HG03039 (cell line): ENCODE data around the gene RNF166.

Experiments used
- ATAC-seq: cut with Tn5 transposase; IDR thresholded peaks from one replicate; pipeline ENCODE4 v1.9.1; 2021; ENCODE audit warnings: mild to moderate bottlenecking, moderate library complexity; ENCODE audit not compliant: unreplicated experiment

Gene RNF166

GRCh38 chr16:88695218-88695617 lies 11.0 kb downstream of the RNF166 start:
- no peak for ATAC-seq

DNA sequence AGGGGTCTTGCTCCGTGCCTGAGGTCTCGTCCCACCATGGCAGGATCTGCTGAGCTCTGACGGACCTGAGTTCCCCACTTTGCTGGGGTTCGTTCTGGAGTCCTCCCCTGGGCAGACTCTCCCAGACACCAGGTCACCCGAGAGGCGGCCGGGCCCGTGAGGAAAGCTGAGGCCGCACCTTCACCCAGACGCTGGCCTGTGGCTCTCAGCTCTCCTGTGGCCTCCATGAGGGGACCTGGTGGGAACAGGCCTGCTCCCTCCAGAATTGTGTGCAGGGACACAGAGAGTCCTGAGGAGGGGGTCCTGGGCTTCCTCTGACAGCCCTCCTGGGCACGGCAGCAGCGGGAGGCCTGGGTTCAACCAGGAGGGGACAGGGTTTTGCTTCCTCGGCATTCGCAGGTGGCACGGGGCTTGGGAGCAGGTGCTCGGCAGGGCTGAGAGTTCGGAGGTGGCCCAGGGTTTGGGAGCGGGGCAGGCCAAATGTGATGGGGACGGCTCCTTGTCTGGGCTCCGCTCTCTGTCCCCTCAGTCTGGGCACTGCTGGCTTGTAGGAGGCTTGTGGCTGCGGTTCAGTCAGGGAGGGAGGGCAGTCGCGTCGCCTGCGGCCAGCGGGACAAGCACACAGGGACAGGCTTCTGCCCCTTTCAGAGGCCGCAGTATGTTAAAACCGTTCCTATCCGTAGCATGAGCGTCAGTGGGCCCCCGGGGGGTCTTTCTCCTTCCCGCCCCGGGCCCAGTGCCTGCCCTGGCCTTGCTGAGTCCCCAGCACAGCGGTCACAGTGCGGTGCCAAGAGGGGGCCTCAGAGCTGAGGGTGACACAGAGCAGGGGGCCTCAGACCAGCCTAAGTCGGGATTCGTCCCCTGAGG lies 11.8 kb downstream of the RNF166 start:
- no peak for ATAC-seq

DNA sequence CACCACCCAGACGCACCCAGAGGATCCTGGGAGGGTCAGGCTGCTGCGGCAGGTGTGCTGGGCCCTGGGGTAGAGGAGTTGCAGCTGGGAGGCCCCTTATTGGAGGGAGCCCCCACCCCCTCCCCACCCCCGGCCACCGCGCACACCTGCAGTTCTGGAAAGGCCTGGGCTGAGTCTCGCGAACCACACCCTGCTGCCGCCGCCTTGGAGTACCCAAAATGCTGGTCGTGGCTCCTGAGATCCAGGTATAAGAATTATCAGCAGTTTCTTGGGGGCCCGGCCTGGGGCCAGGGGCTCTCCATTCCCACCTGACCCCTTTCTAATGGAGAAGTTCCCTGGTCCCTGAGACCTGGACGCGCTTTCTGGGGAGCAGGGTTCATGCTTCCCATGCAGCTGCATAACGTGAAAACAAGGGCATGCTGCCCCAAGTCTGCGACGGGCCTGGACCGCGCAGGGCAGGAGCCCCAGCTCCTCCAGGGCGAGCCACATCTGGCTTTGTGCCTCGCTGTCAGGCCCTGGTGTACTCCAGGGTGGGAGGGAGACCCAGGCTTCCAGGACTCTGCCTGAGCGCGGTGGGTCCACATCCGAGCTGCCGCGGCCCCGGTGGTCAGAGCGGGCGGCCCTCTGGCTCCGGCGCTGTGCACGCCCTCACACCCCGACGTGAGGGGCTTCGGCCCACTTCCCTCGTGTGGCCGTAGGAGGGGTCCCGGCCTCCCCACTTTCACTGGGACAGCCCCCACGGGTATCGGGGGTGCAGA lies 12.6 kb downstream of the RNF166 start:
- no peak for ATAC-seq

- ATAC-seq, result no peak
Measured at GRCh38 chr16:88692861-88693260, 13.3 kb downstream of the RNF166 start.

- ATAC-seq, result no peak
Measured at GRCh38 chr16:88691924-88692560, 14.2 kb downstream of the RNF166 start.

DNA sequence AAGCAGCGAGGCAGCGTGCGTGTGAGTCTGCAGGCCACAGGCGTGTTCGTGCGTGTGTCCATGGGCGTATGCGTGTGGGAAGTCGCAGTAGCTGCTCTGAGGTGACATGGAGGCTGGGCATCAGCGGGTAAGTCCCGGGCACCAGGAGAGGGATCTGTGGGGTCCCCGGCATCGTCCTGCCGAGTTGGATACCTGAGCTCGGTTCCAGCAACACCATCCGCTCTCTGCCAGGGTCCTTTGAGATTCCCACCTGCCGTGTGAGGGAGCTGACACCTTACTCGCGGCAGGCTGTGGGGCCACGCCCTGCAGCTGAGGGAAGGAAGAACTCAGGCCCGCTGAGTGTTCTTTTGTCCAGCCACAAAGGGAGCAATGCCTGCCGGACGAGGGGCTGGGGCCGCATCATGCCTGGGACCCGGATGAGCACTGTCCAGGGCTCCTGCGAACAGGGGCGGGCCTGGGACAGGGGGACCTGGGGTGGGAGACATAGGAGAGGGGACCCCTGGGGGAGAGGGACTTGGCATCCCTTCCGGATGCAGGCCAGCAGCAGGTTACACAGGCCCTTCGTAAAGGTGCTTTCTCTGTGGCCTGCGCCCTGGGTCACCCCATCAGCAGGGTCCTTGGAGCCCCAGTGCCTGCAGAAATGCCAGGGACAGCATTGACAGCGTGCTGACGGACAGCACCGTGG lies 14.9 kb downstream of the RNF166 start:
- no peak for ATAC-seq

DNA sequence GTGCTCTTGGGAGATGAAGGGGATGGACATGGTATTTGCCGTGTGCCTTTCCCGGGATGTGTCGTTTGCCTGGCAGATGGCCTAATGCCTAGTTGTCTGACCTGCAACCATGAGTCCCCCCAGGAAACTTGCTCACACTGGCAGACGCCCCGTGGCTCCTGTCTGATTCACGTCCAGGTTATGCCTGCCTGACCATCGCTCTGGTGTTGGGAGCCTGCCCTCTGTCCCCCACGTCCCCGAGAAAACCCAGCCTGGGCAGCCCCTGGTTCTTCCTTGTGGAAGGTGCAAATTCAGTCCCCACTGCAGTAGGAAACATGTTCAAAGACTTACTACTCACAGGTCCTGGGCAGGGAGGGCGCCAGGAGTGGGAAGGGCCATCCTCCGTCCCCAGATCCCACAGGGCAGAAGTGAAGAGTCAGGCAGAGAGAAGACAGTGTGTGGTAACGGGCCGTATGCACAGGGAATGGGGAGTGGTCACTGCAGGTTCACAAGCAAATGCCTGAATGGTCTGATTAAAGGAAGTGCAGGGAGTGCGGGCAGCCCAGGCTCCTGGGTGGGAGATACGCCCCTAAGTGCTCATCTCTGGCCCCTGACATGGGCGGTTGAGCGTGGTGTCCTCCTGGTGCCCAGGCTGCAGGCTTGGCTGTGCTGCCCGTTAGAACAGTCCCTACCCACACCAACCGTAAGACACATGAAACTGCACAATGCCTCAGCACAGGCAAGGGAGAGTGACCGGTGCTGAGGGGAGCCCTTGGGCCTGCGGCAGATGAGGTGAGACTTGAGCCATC lies 15.7 kb downstream of the RNF166 start:
- ATAC-seq, result no peak

DNA sequence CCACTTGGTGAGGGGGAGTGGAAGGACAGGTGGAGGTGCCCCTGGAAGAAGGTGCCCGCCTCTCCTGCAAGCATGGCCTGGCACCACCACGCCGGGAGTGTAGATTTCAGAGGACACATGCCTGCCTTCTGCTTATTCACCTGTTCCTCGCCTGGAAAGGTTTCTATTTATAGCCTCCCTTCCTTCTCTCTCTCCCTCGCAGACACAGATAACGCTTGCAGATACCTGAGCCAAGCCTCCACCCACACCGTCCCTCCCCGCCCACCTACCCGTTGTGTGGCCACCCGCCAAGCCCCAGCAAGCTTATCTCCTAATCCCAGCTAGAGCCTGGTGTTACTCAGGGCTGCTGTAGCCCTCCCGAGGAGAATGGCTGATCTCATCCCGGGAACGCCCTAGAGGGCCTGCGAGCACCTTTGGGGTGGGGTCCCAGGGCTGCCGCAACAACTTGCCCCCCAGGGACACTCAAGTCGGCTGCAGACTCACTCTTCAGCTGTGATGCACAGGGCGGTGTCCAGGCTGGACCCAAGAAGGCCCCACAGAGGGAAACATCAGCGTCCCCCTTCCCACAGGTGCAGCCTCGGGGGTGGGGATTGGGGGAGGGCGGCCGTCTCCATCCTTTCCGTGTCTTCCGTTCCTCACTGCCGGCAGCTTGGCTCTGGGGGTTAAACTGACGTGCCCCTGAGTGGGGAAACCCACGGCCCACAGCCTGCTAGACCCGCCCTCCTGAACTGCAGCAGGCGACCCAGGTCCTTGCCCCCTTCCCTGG lies 18.0 kb downstream of the RNF166 start:
- ATAC-seq, result no peak

DNA sequence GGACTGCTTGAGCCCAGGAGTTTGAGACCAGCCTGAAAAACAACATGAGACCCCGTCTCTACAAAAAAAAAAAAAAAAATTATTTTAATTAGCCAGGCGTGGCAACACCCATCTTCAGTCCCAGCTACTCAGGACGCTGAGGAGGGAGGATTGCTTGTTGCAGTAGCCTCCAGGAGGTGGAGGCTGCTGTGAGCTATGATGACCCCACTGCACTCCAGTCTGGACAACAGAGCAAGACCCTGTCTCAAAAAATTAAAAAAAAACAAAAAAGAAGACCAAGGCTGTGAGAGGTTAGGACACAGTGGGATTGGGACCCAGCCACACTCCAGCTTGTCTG lies 18.6 kb downstream of the RNF166 start:
- ATAC-seq, result no peak

DNA sequence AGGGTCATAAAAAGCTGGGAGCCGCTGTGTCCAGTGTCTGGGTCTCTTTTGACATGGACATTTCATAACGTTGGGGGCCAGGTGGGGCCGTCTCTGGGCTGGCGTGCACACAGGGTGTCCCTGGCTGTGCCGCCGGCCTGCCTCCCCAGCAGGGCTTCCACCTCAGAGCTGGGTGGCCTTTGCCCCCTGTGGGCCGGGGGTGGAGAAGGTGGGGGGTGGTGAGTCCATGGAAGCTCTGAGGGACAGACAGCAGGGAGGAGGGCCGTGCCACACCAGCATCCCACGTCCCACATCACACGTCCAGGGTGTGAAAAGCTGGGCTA lies 19.0 kb downstream of the RNF166 start:
- no peak for ATAC-seq

DNA sequence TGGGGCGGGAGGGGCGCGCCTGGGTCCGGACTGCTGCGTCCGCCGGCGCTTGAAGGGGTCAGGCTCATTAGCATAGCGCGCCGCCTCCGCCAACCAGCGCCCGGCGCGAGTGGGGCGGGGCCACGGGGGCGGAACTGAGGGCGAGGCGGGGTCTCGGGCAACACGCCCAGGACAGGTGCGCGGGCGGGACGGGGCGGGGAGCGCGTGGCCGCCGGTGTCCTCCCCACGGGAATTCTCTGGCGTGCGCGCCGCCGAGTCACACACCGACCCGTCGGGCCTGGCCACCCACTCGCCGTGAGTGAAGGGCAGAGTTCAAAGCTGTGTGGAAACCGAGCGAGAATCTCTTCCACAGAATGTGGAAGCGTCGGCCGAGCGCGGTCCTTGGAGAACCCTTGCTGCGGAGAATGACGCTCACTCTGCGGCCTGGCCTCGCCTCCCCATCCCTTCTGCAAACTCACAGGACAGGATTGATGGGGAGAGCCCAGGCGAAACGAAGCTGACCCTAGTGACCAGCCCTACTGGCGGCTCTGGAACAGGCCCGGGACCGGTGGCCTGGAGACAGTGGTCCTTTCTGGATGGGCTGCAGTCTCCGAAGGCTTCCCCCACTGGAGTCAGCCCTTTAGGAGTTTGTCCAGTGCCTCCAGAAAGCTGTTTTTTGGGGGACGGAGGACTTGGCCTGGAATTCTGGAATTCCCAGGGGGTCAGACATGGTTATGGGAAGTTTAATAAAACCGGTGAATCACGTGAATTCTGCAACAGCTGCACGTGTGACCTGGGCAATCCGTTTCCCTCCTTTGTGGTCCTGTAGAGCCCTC lies 19.6 kb downstream of the RNF166 start, which contains the start of gene SNAI3:
TSS of gene SNAI3 (minus strand) at position 69 of the 815 bp plus-strand sequence. CDS start 101 bp downstream, outside the sequence.
- ATAC-seq, result peak; percentile 42

GRCh38 chr16:88686062-88686438 lies 20.2 kb downstream of the RNF166 start:
- ATAC-seq, result peak; percentile 14

GRCh38 chr16:88685156-88686061 lies 20.8 kb downstream of the RNF166 start:
- ATAC-seq, result no peak

DNA sequence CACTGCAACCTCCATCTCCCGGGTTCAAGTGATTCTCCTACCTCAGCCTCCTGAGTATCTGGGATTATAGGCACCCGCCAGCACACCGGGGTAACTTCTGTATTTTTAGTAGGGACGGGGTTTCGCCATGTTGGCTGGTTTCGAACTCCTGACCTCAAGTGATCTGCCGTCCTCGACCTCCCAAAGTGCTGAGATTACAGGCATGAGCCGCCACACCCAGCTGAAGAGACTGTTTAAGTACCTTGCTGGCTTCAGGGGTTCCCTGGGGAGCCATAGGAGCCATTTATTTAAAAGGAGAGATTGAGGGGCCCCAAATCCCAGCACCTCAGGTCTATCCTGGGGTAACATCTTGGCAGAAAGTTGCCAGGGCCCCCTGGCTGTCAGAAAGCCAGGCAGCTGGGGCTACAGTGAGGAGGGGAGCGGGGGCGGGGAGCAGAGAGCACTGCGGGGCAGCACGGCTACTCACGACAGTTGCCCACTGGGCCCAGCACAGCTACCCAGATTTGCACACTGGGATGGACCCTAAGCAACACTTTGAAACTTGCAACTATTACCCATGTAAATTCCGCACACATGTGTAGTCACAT lies 21.5 kb downstream of the RNF166 start:
- ATAC-seq, result no peak

GRCh38 chr16:88681709-88682451 lies 24.3 kb downstream of the RNF166 start:
- ATAC-seq, result peak; percentile 47

DNA sequence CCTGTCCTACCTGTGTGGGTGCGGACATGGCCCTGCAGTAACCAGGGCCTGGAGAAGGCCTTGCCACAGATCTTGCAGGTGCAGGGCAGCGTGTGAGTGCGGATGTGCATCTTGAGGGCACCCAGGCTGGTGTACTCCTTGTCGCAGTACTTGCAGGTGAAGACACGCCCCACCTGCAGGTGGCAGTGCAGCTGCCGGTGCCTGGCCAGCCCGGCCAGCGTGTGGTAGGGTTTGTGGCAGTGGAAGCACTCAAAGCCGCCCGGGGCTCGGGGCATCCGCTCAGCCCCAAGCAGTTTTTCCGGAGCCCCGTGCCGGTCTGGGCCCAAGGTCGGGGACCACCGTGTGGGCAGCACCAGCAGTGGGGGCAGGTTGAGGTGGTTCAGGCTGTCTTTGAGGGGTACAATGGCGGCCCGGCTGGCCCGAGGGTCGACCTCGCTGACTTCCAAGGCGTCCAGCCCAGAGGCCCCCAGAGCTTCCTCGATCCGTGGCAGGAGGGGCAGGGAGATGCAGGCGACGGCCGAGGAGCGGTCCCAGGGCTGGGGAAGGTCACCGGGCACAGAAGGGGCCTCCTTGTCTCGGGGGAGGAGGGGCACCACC lies 25.0 kb downstream of the RNF166 start:
- no peak for ATAC-seq
